ENCODE results near the gene SYCP3.

Gene SYCP3

DNA sequence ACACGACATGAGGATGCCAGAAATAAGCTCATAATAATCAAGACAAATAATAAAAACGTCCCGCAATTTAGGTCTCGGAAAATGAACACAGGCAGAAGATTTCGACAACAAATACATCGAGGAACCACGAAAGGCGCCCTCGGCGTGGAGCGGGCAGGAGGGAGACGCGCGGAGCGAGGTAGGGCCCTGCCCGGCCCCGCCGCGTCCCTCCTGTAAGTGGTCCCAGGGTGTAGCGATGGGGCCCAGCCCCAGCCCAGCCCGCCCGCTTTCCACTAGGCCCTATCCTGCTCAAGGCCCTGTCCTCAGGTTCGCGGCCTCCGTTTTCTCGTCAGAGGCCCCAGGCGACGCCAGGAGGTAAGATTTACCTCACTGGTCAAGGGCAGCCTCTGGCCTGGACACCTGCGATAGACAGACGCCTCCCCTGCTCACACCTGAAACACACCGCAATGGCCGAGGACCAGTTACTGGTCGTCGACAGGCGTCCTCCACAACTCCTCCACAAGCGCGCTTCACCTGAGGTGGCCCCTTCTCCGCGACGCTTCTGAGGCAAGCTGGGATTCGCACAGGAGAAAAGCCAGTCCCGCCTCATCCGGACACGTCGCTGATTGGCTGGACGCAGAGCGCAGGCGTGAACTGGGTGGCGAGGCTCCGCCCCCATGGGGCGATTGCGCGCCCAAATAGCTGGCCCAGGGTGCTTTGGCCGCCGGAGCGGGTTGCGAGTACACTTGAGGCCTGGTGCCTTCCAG, at the start of gene SYCP3:
SYCP3 (minus strand) TSS at position 543 of the 746 bp plus-strand sequence. CDS start 1,527 bp downstream, outside the sequence.
- no peak for DNase-seq

DNA sequence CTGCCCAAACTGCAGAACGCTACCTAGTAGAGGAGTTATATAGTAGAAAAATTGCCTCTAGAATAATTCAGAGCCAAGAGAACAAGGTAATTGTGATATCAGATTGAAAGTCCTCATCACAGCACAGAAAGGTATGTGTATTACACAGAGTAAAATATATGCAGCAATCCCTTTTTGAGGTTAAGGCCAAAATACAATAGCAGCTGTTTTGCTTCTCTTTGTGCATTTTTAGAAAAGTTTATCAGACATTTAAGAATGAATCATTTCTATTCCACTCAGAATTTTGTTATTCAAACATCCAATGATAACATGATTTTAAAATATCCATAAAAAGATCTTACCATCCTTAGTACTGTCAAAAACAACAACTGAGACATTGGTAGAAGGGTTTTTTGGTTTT, 46.4 kb upstream of the SYCP3 start:
- no peak for DNase-seq

DNA sequence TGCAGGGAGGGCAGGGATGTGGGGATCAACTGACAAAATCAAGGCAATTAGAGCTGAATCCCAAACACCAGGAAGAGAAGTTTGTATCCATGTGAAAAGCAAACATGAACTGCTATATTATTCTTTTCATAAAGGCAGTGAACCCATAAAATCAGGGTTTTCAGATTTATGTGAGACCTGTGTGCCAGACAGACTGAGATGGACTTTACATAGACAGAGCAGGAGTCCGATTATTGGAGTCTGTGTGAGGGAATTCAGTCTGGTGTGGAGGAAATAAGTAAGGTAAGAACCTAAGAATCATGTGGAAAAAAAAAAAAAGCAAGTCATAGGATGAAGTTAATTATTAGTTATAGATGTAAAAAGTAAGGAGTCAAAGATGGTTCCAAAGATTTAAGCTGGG, 45.1 kb upstream of the SYCP3 start:
- DNase-seq = no peak

DNA sequence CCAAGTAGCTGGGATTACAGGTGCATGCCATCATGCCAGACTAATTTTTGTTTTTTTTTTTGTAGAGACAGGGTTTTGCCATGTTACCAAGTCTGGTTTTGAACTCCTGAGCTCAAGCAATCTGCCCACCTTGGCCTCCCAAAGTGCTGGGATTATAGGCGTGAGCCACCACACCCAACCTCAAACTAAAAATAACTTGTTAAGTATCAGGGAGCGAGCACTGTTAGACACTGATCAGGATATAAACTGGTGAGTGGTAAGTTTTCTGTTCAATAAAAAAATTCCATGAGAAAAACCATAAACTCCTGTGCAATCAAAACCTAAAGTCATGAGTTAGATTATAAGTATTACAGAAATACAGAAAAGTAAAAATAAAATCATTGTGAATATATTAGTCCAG, 44.6 kb upstream of the SYCP3 start:
- DNase-seq = no peak

DNA sequence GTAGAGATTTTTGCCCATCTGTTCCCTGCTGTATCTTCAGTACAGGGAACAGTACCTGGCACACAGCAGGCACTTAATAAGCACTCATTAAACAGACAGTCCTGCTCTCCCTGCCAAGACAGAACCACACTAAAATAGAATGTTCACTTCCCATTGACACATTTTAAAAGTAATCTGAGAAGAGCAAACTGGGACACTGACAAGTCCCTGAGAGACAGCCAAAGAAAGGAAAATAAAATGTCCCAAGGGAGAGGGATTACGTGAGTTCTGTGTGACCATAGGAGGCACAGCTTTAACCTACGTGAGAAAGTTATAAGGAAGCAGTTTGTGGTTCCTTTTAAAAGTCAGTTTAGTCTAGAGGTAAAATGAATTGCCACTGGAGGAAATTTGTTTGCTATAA, 43.9 kb upstream of the SYCP3 start:
- DNase-seq = no peak

DNA sequence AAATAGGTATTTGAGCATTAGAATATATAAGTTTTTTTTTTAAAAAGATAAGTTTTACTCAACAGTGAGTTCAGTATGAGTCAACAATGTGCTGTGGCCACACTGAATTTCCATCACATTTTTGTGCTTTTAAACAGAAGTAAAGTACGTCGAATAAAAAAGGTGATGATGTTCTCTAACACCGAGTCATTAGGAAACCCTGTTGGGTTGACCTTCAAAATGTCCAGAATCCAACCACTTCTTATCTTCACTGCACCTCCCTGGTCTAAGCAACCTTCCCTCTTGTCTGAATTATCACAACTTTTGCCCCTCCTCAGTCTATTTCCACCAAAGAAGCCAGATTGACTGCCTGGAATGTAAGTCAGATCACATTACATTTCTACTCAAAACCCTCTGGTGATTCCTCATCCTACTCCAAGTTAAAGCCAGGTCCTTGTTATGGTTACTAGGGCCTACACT, 43.0 kb upstream of the SYCP3 start:
- no peak for DNase-seq

DNA sequence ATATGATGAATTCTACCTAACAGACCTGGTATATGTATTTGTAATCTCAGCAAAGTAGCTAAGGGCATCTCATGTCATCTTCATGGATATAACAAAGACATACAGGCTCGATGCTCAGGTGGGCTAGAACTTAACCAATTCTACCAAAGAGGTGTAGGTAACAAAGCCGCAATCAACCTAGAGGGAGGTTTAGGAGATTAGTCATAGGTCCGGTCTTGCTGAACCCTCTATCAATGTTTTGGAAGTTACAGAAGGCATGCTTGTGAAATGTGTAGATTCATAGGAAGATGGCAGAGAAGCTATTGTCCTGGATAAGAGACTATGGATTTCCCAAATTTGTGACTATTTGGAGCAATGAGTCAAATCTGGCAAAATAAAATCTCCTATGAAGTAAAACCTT, 42.6 kb upstream of the SYCP3 start:
- no peak for DNase-seq

DNA sequence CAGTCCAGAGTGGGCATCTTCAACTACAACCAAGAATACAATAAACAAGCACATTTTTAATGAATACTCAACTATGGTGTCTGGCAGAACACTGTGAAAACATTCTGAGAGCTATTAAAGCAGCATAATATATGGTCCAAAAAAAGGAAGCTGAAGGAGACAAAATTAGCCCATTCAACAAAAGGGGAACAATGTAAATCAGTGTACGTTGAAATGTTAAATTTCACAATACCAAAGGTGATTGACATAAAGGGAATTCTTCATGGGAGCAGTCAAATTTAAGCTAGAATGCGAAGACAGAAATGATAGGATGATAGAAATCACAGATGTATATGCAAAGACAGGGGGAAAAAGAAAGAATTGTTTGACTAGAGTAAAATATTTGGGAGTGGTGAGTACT, 41.3 kb upstream of the SYCP3 start:
- DNase-seq = no peak

DNA sequence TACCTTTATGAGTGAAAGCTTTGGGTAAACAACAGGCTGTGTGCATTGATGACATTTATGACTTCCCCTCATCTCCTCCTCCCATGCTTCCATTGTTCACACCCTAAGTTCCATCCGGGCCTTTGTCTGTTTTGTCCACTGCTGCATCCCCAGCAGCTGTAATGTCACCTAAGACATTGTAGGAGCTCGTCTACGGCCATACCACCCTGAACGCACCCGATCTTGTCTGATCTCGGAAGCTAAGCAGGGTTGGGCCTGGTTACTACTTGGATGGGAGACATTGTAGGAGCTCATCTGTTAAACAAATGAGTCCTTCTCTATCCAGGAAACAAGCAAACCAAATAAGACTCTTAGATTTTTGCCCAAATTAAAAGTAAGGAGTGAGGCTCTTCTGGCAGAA, 40.4 kb upstream of the SYCP3 start:
- no peak for DNase-seq

DNA sequence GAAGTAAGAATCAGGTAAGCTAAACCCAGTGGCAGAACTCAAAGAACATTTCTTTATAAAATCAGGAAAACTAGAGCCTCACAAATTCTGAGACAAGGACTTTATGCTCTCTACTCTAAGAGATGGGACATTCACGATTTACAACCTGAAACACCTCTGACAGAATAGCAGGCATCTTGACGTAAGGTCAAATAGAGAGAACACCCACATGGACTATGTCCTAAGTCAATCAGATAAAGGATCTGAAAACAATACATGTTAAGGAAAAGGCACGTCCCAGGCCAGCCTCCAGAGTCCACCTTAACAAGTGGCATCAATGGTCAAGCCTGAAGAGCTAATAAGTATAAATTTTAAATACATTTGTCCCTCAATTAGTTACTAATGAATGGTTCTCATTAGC, 39.9 kb upstream of the SYCP3 start:
- no peak for DNase-seq

DNA sequence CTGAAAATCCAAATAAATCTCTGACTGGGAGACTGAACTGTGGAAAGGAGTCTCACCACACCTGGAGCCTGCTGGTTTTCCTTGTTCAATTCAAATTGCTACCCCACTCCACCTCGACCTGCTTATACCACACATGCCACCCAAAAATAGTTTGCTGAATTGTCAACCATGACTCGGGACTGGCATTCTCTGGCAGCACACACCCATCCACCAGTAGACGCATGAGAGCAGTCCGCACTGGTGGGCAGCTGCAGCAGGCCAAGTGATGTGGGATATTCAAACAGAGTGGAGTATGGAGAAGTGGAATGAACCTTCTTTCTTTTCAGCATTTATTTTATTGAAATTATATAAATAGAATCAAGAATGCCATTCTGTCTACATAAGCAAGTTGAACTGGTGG, 38.7 kb upstream of the SYCP3 start:
- no peak for DNase-seq

DNA sequence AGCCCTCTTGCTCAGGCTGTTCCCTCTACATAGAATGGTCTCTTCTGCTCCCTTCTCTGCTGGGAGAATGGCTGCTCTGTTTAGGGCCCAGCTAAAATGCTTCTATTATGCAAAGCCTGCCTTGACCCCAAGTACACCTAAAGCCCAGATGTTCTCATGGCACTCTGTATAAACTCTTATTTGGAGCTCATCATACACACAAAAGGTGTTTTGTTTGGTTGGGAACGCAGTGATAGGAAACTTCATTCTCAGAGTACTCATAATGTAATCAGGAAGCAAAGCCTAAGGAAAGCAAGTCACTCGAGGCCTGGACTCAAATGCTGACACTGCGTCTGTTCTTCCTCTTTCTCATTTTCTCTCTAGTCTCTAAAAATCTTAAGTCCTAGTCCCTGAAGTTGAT, 38.2 kb upstream of the SYCP3 start:
- DNase-seq = peak; percentile 64

DNA sequence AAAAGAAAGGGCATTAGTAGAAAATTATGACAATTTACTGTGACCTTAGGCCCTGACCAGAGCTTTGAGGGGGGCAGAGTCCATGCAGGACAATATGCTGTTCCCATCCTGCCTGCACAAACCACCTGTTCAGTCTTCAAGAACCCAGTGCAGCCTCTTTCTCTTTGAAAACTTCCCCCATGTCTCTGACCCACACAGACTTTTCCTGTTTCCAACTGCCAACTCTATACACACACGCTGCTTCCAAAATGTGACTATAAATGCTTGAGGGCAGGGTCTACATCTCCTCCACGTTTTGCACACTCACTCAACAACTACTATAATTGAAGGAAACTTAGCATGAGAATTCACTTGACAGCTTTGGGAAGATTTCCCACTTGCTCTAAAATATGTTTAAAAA, 36.6 kb upstream of the SYCP3 start:
- no peak for DNase-seq

DNA sequence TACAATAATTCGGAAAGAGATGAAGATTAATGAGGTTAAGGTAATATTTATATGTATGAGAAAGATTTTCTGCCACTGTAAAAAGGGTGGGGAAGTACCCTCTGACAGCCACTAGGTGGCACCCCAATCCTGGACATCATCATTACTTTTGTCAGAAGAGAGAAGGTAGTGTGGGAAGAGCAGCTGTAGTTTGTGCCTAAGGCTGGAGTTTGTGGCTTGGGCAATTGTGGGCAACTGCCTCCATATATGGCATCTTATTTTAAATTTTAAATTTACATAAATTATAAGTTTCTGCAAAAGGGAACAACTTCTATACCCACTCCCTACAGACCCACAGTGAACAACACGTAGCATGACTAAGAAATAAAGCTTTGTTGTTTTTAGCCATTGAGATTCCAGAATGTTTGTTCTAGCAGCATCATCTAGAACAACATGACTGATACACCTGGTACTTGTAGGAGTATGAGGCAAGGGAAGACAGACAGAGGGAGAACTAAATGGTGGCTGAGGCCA, 34.4 kb upstream of the SYCP3 start:
- peak; percentile 74 for DNase-seq

DNA sequence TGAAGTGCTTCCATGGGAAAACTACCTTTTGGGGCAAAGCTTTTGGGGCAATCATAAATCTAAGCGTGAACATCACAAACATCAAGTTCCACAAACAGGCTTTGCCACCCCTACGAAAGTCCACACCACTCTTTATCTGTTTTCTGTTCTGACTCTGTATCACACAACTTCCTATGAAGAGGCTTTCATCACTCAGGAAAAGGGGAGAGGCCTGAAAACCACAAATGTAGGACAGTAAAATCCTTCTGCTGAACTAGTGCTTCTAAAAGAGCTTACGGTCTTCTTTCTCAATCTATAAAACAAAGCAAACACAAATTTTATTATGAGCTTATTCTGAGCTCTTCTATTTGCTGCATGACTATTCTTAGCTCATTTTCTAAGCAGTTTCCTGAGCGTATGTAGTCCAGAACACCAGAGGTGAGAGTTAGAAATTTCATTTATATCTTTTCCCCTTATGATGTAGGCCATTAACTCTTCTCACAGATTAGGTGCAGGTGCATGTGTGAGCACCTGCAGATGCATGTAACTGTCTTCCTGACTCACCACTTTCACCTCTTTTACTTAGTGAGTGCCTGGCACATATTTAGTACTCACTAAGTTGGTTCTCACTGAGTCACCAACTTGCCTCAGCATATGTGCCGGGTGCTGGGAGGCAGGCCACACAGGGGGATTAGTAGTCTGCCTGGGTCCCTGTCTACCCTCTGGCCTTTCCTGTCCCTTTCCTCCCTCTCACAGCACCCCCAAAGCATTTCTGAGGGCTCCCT, 32.9 kb upstream of the SYCP3 start:
- DNase-seq = no peak

DNA sequence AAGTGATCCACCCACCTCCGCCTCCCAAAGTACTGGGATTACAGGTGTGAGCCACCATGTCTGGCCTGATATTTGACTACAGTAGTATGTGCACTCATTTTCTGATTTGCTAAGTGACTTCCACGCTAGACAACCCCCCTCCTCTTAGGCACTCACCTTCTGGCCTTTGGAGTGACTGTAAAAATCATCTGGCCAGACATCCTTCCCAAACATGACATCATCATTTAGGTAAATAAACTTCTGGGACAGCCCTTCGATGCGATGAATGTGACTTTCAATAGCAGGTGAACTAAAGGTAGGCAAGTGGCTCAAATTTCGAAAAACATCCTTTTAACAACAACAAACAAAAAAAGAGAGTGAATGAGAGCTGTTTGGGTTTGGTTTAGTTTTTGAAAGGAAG, 30.6 kb upstream of the SYCP3 start:
- DNase-seq = no peak

DNA sequence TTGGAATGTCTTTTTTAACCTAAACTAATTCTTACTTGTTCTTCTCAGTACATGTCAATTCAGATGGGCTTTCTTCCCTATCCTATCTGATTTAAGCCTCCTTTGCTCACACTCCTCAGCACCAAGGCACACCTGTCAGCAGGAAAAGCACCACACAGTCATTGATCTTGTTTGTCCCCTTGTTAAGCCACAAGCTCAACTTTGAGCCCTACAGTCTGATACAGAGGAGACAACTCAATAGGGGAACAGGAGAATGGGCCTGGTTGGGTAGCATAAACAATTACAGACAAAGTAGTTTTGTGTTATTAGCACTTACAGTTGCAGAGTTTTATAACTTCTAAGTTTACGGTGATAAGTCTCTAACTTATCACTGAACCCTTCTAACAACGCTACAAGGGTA, 29.5 kb upstream of the SYCP3 start:
- no peak for DNase-seq

DNA sequence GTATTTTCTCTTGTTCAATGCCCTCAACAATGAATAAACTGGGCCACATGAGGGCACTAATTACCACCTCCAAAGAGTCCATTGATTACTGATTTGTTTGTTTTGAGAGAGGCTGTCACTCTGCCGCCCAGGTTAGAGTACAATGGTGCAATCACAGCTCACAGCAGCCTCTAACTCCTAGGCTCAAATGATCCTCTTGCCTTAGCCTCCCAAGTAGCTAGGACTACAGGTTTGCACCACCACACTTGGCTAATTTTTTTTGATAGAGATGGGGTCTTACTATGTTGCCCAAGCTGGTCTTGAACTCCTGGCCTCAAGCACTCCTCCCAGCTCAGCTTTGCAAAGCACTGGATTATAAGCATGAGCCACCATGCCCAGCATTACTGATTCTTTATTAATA, 28.3 kb upstream of the SYCP3 start:
- no peak for DNase-seq

DNA sequence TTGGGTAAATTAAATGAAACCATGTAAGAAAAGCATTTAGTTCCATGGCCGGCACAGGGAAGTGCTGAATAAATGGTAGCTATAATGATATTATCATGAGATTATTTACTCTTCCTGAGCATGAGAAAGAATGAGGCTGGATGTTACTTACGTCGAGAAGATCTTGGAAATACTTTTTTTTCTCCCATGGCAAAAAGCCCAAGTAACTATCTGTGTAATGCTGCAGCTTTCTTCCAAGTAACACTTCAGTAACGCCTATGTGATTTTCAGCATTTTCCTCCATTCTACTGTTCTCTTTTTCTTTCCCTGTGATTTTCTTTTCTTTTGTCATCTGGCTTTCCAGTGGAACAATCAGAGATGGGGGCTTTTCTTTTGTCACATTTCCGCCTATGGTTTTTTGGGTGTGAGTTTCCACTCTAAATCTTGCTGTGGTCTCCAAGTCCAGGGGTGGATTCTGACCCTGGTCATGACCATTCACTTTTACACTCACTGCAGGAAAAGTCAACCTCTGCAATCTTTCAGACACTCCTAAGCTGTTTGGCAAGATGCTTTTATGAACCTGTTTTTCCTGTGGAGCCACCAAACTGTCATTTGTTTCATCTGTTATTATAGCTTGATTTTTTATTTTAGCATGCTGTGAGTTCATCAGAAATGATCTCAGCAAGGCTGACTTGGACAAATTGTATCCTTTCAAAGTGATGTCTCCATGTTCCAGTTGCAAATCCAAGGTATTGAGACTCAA, 25.0 kb upstream of the SYCP3 start:
- no peak for DNase-seq

DNA sequence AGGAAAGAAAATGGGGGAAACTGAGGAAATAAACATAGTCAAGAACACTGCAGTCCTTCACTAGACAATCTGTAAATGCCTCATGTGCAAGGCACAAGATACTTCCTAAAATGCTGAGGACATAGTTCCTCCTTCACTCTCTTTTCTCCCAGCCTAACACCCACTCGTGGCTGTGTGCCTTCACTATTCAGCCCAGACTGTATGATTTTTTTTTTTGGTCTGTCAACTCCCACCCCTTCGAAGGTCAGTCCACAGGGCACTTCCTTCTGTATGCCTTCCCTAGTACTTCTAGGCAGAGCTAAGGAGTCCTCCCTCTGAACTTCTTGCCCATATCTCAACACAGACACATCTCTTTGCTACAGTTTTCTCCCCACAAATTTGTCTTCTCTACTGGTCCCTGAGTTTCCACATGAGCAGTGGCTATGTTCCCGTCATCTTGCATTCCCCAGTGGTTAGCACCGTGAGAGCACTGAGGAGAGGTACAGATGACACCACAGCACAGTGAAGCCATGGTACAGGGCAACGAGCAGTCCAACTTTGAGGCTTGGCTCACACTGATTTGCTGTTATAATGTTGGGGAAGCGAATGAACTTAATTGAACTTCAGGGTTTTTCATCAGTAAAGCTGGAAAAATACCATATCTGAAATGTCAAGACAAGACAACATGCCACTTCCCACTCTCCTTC, 24.1 kb upstream of the SYCP3 start:
- DNase-seq = no peak

DNA sequence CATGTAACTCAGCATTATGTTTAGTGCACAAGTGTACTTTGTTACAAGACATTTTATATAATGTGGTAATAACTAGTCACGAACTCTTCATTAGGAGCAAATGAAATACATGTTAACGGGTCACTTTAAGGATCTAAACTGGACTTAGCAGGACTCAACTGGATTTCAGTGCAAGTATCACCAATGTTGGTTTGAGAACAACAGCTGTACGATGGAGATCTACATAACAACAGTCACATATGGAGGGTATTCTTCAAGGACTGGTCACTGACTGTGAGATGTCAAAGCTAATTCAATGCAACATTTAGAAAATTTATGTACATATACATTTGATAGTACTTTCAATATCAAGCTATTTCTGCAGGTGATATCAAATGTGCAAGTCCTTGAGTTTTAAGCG, 22.5 kb upstream of the SYCP3 start:
- DNase-seq = no peak

DNA sequence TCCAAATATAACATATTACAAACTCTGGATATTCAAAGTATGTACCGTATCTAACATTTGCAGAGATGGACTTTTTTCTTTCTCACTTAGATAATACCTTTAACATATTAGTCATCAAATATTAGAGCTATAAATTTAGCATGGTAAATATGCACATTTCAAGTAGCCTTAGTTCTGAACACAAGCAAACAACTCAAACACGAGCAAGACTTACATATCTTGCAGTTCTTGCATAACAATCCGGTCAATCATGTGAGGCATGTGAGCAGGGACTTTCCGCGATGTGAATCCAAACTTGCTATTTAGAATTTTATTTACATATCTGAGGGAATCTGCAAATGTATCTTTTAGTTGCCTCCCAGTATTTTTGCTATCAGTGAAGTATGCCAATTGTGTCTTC, 22.1 kb upstream of the SYCP3 start:
- no peak for DNase-seq

Data from midbrain (tissue), 1 donor.